Measurements from ENCODE around the gene BMI1.

GRCh38 chr10:22349755-22350154 lies 28.9 kb downstream of the BMI1 start:
- TF ChIP-seq CTCF (conservative IDR thresholded peaks at IDR 0.05; ENCODE audit: low read depth, low read length): no peak
- no peak for TF ChIP-seq POLR2A (IDR thresholded peaks at IDR 0.05; ENCODE audit: low read depth, low read length)
- no peak for TF ChIP-seq BHLHE40 (IDR thresholded peaks at IDR 0.05; ENCODE audit: low read depth, low read length)
- no peak for TF ChIP-seq FOS (IDR thresholded peaks at IDR 0.05; ENCODE audit: low read depth, low read length)
- no peak for TF ChIP-seq CEBPB (IDR thresholded peaks at IDR 0.05; ENCODE audit: low read depth, low read length)
- no peak for TF ChIP-seq RCOR1 (IDR thresholded peaks at IDR 0.05; ENCODE audit: insufficient replicate concordance, low read length)
- TF ChIP-seq, protein P1, sequence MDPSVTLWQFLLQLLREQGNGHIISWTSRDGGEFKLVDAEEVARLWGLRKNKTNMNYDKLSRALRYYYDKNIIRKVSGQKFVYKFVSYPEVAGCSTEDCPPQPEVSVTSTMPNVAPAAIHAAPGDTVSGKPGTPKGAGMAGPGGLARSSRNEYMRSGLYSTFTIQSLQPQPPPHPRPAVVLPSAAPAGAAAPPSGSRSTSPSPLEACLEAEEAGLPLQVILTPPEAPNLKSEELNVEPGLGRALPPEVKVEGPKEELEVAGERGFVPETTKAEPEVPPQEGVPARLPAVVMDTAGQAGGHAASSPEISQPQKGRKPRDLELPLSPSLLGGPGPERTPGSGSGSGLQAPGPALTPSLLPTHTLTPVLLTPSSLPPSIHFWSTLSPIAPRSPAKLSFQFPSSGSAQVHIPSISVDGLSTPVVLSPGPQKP (IDR thresholded peaks at IDR 0.05; ENCODE audit: borderline replicate concordance, low read depth, low read length): no peak
- TF ChIP-seq CHD1 (IDR thresholded peaks at IDR 0.05; ENCODE audit: low read depth, low read length): no peak
